Tibial nerve (tissue), 4 donors: ENCODE results near the gene ZFYVE16. TPM values are rescaled to one million over a fixed set of nuclear protein-coding genes. Genes with fewer than 3 reads are reported as not detected.
"Not testable (repeated sequence)": the region's sequence is repeated elsewhere in the genome, so short reads cannot be mapped to it uniquely, and the experiment has no call there.

Source experiments
- DNase-seq, 2 donors: peaks; one replicate each; pipeline ENCODE4 v3.0.0-alpha.2; 2019; ENCODE audit warnings: low spot score in 2 of 2
- H3K27ac ChIP-seq, 4 donors: fragments of 200-600 bp; sonication (generic) in 3 of 4; one replicate each; pipeline ENCODE4 v1.5.1; 2017 to 2019; ENCODE audit warnings: mild to moderate bottlenecking in 1 of 4
- H3K27me3 ChIP-seq, 2 donors: fragments of 200-600 bp; sonication (generic) in 1 of 2; one replicate each; pipeline versions ENCODE4 v1.5.1 to v1.6.0; 2017 to 2019
- H3K36me3 ChIP-seq, 3 donors: fragments of 200-600 bp; sonication (generic); one replicate each; pipeline ENCODE4 v1.5.1; 2018 to 2019
- H3K4me1 ChIP-seq, 4 donors: fragments of 200-600 bp; sonication (generic) in 3 of 4; one replicate each; pipeline ENCODE4 v1.5.1; 2017 to 2019
- H3K4me3 ChIP-seq, 4 donors: fragments of 200-600 bp; sonication (generic) in 3 of 4; one replicate each; pipeline ENCODE4 v1.5.1; 2017 to 2019; ENCODE audit warnings: mild to moderate bottlenecking in 1 of 4, moderate library complexity in 1 of 4
- H3K9me3 ChIP-seq, 4 donors: fragments of 200-600 bp; sonication (generic) in 3 of 4; one replicate each; pipeline ENCODE4 v1.5.1; 2017 to 2019
- CTCF ChIP-seq, 5 experiments: fragments of 200-600 bp in 3 of 5; fragments of 450-650 bp in 2 of 5; sonication (generic) in 3 of 5; IDR thresholded peaks; one replicate each; pipeline ENCODE4 v1.5.1; 2016 to 2019; ENCODE audit warnings: antibody characterized with exemption in 5 of 5, mild to moderate bottlenecking in 3 of 5, moderate library complexity in 2 of 5
- EP300 ChIP-seq, 2 donors: sonication (generic); formaldehyde crosslinking; IDR thresholded peaks; one replicate each; pipeline ENCODE4 v1.6.1; 2017; ENCODE audit warnings: antibody characterized with exemption in 2 of 2, mild to moderate bottlenecking in 1 of 2
- POLR2A ChIP-seq, 2 donors: fragments of 450-650 bp; IDR thresholded peaks; one replicate each; pipeline ENCODE4 v1.6.1; 2017; ENCODE audit warnings: antibody characterized with exemption in 2 of 2, mild to moderate bottlenecking in 2 of 2, moderate library complexity in 2 of 2
- WGBS, 2 donors: methylation state at CpG; one replicate each; pipeline ENCODE4 v1.1.5; 2018; 5-methylcytosine and 5-hydroxymethylcytosine counted together
- total RNA-seq, 4 donors: library from RNA; depleted of rRNA; stranded (reverse); fragments of >200 nt; gene quantifications; one replicate each; pipeline ENCODE4 v1.1.0, GENCODE V29; 2016

The ZFYVE16 gene
- total RNA-seq, 4 donors from 2014 or later = 30.2 to 43.2 (median 36.6) TPM

- WGBS, 2 donors = 93 to 94% methylated on average over 4 of the region's 4 CpGs
- no peak overlapping the region for H3K27ac ChIP-seq
- no peaks in the 10 kb centered on the region for H3K36me3 ChIP-seq
- TF ChIP-seq POLR2A (IDR thresholded peaks at IDR 0.05) (no peak), CTCF (IDR thresholded peaks at IDR 0.05) (no peak), EP300 (IDR thresholded peaks at IDR 0.05) (no peak)
- H3K4me1 ChIP-seq = no peaks in the 10 kb centered on the region
- no peak overlapping the region for H3K4me3 ChIP-seq
- no peaks in the 10 kb centered on the region for H3K27me3 ChIP-seq
- no peak for DNase-seq
- no peaks in the 10 kb centered on the region for H3K9me3 ChIP-seq
Observed at GRCh38 chr5:80382488-80382887, 25.4 kb upstream of the ZFYVE16 start.

GRCh38 chr5:80387063-80387768 lies 20.6 kb upstream of the ZFYVE16 start:
- Histone ChIP-seq H3K9me3 (peaks cover 0 to 4% (median 0%) of the 10 kb centered on the region in 4 donors), H3K4me3 (no peak overlapping the region), H3K4me1 (no peaks in the 10 kb centered on the region), H3K27me3 (no peaks in the 10 kb centered on the region), H3K27ac (no peak overlapping the region), H3K36me3 (no peaks in the 10 kb centered on the region)
- no peak for DNase-seq
- 66 to 86% methylated on average over 3 of the region's 3 CpGs for whole genome bisulfite sequencing, 2 donors
- no peak for TF ChIP-seq POLR2A (IDR thresholded peaks at IDR 0.05)
- TF ChIP-seq EP300 (IDR thresholded peaks at IDR 0.05) = no peak
- no peak for TF ChIP-seq CTCF (IDR thresholded peaks at IDR 0.05)

GRCh38 chr5:80389580-80389979 lies 18.3 kb upstream of the ZFYVE16 start:
- H3K36me3 ChIP-seq = no peaks in the 10 kb centered on the region
- TF ChIP-seq CTCF (IDR thresholded peaks at IDR 0.05) (no peak), EP300 (IDR thresholded peaks at IDR 0.05) (no peak), POLR2A (IDR thresholded peaks at IDR 0.05) (no peak)
- no peak overlapping the region for H3K27ac ChIP-seq
- peaks cover 0 to 16% (median 0%) of the 10 kb centered on the region in 4 donors for H3K9me3 ChIP-seq
- H3K4me1 ChIP-seq = no peaks in the 10 kb centered on the region
- WGBS, 2 donors = 45 to 54% methylated on average over 9 of the region's 9 CpGs
- peak overlapping the region in 1 of 4 donors; percentile 4 for H3K4me3 ChIP-seq
- no peaks in the 10 kb centered on the region for H3K27me3 ChIP-seq
- DNase-seq = peak; percentile 30 to 58

- not testable (repeated sequence) for H3K36me3 ChIP-seq, H3K27me3 ChIP-seq, H3K4me1 ChIP-seq, H3K27ac ChIP-seq, DNase-seq, H3K4me3 ChIP-seq
- peaks cover 0 to 16% (median 0%) of the 10 kb centered on the region in 4 donors for H3K9me3 ChIP-seq
- 57 to 67% methylated on average over 3 of the region's 3 CpGs for WGBS, 2 donors
Observed at GRCh38 chr5:80390413-80390812, 17.5 kb upstream of the ZFYVE16 start.

- peaks cover 0 to 16% (median 0%) of the 10 kb centered on the region in 4 donors for H3K9me3 ChIP-seq
- H3K36me3 ChIP-seq, DNase-seq, H3K4me1 ChIP-seq, H3K27me3 ChIP-seq, H3K27ac ChIP-seq, H3K4me3 ChIP-seq: not testable (repeated sequence)
Observed at GRCh38 chr5:80391267-80391666, 16.6 kb upstream of the ZFYVE16 start.

- Histone ChIP-seq H3K9me3 (peaks cover 0 to 6% (median 0%) of the 10 kb centered on the region in 4 donors), H3K4me3 (no peak overlapping the region), H3K36me3 (no peaks in the 10 kb centered on the region), H3K4me1 (peaks cover 0 to 11% (median 2%) of the 10 kb centered on the region in 4 donors), H3K27ac (peak overlapping the region in 1 of 4 donors; percentile 60), H3K27me3 (no peaks in the 10 kb centered on the region)
- 26 to 52% methylated on average over 1 of the region's 1 CpG for WGBS, 2 donors
- peak in 1 of 2 donors; percentile 18 for DNase-seq
- TF ChIP-seq EP300 (IDR thresholded peaks at IDR 0.05) = peak in 1 of 2 donors; percentile 48
- no peak for TF ChIP-seq POLR2A (IDR thresholded peaks at IDR 0.05)
- TF ChIP-seq CTCF (IDR thresholded peaks at IDR 0.05) = peak in 1 of 5 experiments; percentile 11
Observed at GRCh38 chr5:80399526-80400239, 8.2 kb upstream of the ZFYVE16 start.

GRCh38 chr5:80400368-80400767 lies 7.5 kb upstream of the ZFYVE16 start:
- 94 to 100% methylated on average over 1 of the region's 1 CpG for WGBS, 2 donors

More at GRCh38 chr5:80400368-80400767, 7.5 kb upstream of the ZFYVE16 start:
- not testable (repeated sequence) for H3K27me3 ChIP-seq, H3K4me3 ChIP-seq, H3K36me3 ChIP-seq, DNase-seq, H3K9me3 ChIP-seq
- Histone ChIP-seq H3K27ac (peak overlapping the region in 1 of 4 donors; percentile 60), H3K4me1 (peaks cover 0 to 11% (median 2%) of the 10 kb centered on the region in 4 donors)
